Transverse colon (tissue), 4 donors: ENCODE results near the gene TRAF7. TPM values are rescaled to one million over a fixed set of nuclear protein-coding genes. Genes with fewer than 3 reads are reported as not detected.

ENCODE experiments used
- DNase-seq: peaks from one replicate; pipeline ENCODE4 v3.0.0-alpha.2; 2019
- H3K27ac ChIP-seq, 4 donors: fragments of 200-600 bp; sonication (generic); 2 replicates each; pipeline ENCODE4 v1.5.1; 2016 to 2018; ENCODE audit warnings: inconsistent platforms in 4 of 4
- H3K27me3 ChIP-seq: fragments of 200-600 bp; sonication (generic); 2 replicates; pipeline ENCODE4 v1.5.1; 2017; ENCODE audit warnings: inconsistent platforms
- H3K36me3 ChIP-seq, 4 donors: fragments of 200-600 bp; sonication (generic); 2 replicates each; pipeline ENCODE4 v1.5.1; 2017 to 2019; ENCODE audit warnings: inconsistent platforms in 4 of 4
- H3K4me1 ChIP-seq, 4 donors: fragments of 200-600 bp; sonication (generic); 2 replicates each; pipeline ENCODE4 v1.5.1; 2017 to 2020; ENCODE audit warnings: inconsistent platforms in 4 of 4
- H3K4me3 ChIP-seq, 4 donors: fragments of 200-600 bp; sonication (generic); 1 replicate in 1 of 4; 2 replicates in 3 of 4; pipeline versions ENCODE4 v1.5.1 to v1.6.1; 2017 to 2019; ENCODE audit warnings: inconsistent platforms in 4 of 4
- H3K9me3 ChIP-seq, 2 donors: fragments of 200-600 bp; sonication (generic); 2 replicates each; pipeline ENCODE4 v1.5.1; 2017 to 2019; ENCODE audit warnings: inconsistent platforms in 2 of 2
- CTCF ChIP-seq, 5 experiments: fragments of 200-600 bp in 3 of 5; fragments of 450-650 bp in 2 of 5; sonication (generic) in 3 of 5; IDR thresholded peaks; 1 replicate in 2 of 5; 2 replicates in 3 of 5; pipeline ENCODE4 v1.5.1; 2016 to 2017; ENCODE audit warnings: antibody characterized with exemption in 5 of 5, inconsistent platforms in 3 of 5, mild to moderate bottlenecking in 2 of 5, moderate library complexity in 1 of 5
- EP300 ChIP-seq: sonication (generic); formaldehyde crosslinking; IDR thresholded peaks from one replicate; pipeline ENCODE4 v1.6.1; 2017; ENCODE audit warnings: antibody characterized with exemption, low read depth
- POLR2A ChIP-seq: fragments of 450-650 bp; IDR thresholded peaks from one replicate; pipeline ENCODE4 v1.6.1; 2016; ENCODE audit warnings: antibody characterized with exemption, mild to moderate bottlenecking, moderate library complexity
- POLR2AphosphoS5 ChIP-seq, 3 donors: sonication (generic); formaldehyde crosslinking; IDR thresholded peaks; one replicate each; pipeline ENCODE4 v1.6.1; 2016; ENCODE audit warnings: antibody characterized with exemption in 3 of 3
- WGBS, 2 donors: methylation state at CpG; one replicate each; pipeline ENCODE4 v1.1.5; 2018; ENCODE audit warnings: low coverage in 1 of 2; 5-methylcytosine and 5-hydroxymethylcytosine counted together
- in situ Hi-C, 4 donors: fragments of 200-750 bp; cut with MboI; loops; one replicate each; pipeline versions ENCODE4 v1.15.0 to v1.15.1; 2017; ENCODE audit warnings: low sequenced_read_pairs in 3 of 4, low pct_ligation_motif_present in 1 of 4, low pct_unique_long_range_greater_than_20kb in 1 of 4
- intact Hi-C: fragments of 100-400 bp; cut with DNase I; formaldehyde crosslinking; loops from one replicate; pipeline ENCODE4 v1.15.1; 2023; ENCODE audit warnings: low total_unique reads
- total RNA-seq, 4 donors: library from RNA; depleted of rRNA; stranded (reverse); fragments of >200 nt; gene quantifications; one replicate each; pipeline ENCODE4 v1.1.0, GENCODE V29; 2016

TRAF7 gene
- total RNA-seq, 4 donors from 2014 or later: 43.4 to 80.4 (median 63.0) TPM

DNA sequence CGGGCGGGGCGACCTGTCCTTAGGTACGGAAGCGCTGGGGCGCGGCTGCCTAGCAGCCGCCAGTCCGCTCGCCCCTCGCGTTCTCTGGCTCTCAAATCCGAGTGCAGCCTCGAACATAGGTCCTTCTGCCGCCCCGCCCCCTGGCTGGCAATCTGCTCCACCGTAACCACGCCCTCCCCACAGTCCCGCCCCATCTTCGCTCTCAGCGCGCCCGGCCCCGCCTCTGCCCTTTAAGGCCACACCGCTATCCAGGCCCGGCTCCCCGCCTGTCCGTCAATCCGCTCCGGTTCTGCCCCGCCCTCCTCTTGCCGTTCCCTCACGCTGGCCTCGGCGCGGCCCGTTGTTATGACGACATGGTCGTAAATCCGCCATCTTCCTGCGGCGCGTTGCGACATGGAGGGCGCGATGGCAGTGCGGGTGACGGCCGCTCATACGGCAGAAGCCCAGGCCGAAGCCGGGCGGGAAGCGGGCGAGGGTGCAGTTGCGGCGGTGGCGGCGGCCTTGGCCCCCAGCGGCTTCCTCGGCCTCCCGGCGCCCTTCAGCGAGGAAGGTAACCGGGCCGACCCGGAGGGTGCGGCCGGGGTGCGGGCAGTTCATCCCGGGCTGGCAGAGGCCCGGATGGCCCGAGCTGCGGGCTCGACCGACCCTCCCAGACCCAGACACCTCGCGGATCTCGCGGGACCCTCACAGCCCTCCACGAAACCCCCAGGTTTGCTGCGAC is 67.8 kb downstream of the TRAF7 start, which contains the start of gene E4F1:
E4F1 (plus strand) TSS at position 371 of the 721 bp plus-strand sequence; CDS start at position 394, 23 bp downstream.
- in situ Hi-C loops (no loop called here), intact Hi-C loops (no loop called here)
- DNase-seq: peak; percentile 100
- H3K4me3 ChIP-seq: peak within 1 kb of the TSS; percentile 78 to 98 (median 90)
- no peaks in the 10 kb centered on the region for H3K9me3 ChIP-seq
- H3K27ac ChIP-seq: peak within 1 kb of the TSS; percentile 91 to 98 (median 94)
- WGBS, 2 donors: 1% methylated on average over 40 of the region's 82 CpGs; no CpG with 5 or more reads in 1 of the 2 donors
- TF ChIP-seq EP300 (no peak), POLR2A (peak; percentile 87), CTCF (IDR thresholded peaks at IDR 0.05) (peak in 1 of 5 experiments; percentile 6), POLR2AphosphoS5 (IDR thresholded peaks at IDR 0.05) (peak; percentile 96 to 97 (median 97))
- no peaks in the 10 kb centered on the region for H3K27me3 ChIP-seq
- H3K36me3 ChIP-seq: peaks cover 0 to under 1% (median under 1%) of the 10 kb centered on the region in 4 donors
- H3K4me1 ChIP-seq: peaks cover 8 to 37% (median 22%) of the 10 kb centered on the region in 4 donors

DNA sequence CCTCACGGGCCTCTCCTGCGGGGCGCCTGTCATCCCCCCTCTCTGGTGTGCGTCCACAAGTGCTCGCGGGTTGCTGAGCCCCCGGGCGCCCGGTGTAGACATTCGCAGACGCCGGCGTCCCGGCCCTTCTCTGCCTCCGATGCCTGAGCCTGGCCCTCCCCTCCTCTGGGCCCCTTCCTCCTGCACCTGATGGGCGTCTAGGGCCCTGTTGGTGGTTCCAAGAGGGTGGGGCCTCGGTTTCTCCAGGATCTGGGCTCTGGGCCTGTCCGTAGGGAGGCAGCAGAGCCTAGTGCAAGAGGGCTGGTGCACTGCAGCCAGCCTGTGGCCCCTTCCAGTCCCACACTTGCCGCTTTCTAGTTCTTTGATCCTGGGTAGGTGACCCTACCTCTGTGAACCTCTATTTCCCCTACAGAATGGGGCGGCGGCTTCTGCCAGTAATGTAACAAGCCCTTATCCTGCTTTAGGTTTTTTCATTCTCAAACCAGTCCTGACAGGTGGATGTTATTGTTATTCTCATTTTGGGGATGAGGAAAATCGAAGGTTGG is 68.4 kb downstream of the TRAF7 start:
- Histone ChIP-seq H3K4me1 (peaks cover 8 to 37% (median 22%) of the 10 kb centered on the region in 4 donors), H3K9me3 (no peaks in the 10 kb centered on the region), H3K27me3 (no peaks in the 10 kb centered on the region), H3K36me3 (peaks cover 0 to 7% (median 4%) of the 10 kb centered on the region in 4 donors), H3K4me3 (peak overlapping the region; percentile 78 to 98 (median 90)), H3K27ac (peak overlapping the region; percentile 91 to 98 (median 94))
- in situ Hi-C loops: no loop called here
- 3 to 25% methylated on average over 4 to 22 of the region's 22 CpGs for WGBS, 2 donors
- TF ChIP-seq POLR2AphosphoS5 (IDR thresholded peaks at IDR 0.05) (no peak), POLR2A (no peak), EP300 (no peak), CTCF (IDR thresholded peaks at IDR 0.05) (peak in 1 of 5 experiments; percentile 9)
- intact Hi-C loops: no loop called here
- peak; percentile 66 for DNase-seq

DNA sequence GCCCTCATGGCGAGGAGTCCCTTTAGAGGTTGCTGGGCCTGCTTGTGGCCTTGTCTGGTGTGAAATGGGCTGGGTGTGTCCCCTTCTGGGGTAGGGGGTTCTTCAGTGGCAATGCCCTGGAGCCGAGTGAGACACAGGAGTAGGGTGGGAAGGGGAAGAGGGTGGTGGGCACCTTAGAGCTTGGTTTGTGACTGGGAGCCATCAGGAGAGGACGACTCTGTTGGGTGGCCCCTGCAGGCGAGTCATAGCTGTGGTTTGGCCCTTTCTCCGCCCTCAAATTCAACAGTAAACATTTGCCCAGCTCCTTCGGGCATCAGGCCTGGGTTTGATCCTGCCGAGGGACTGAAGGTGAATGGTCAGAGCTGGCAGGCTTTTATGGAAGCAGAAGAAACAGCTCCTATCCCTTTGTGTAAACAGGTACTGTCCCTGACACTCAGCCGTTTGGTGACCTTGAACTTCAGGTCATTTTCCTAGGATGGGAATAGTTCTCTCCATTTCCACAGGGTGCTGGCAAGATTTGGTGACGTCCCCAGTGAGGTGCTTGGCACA is 70.7 kb downstream of the TRAF7 start:
- DNase-seq: no peak

More for the DNA sequence above, 70.7 kb downstream of the TRAF7 start:
- TF ChIP-seq POLR2A (no peak), CTCF (IDR thresholded peaks at IDR 0.05) (peak in 1 of 5 experiments; percentile 12)
- 0 to 44% methylated on average over 1 to 9 of the region's 9 CpGs for WGBS, 2 donors
- intact Hi-C loops: no loop called here
- in situ Hi-C loops: no loop called here
- Histone ChIP-seq H3K4me1 (peaks cover 8 to 37% (median 22%) of the 10 kb centered on the region in 4 donors), H3K27me3 (no peaks in the 10 kb centered on the region), H3K4me3 (no peak overlapping the region), H3K36me3 (peaks cover 0 to 19% (median 9%) of the 10 kb centered on the region in 4 donors), H3K27ac (peak overlapping the region in 3 of 4 donors; percentile 22 to 37 (median 24)), H3K9me3 (no peaks in the 10 kb centered on the region)
